NCI-H748 treated with DMSO at 0.1 percent for 48 hours (cell line): ENCODE data around the gene KIAA0319L.

Experiments used
- DNase-seq: peaks from one replicate; lab custom pipeline; 2025; lab: John Stamatoyannopoulos, UW

The KIAA0319L gene

GRCh38 chr1:35536556-35537162 is 20.5 kb downstream of the KIAA0319L start:
- no peak for DNase-seq

- no peak for DNase-seq
These were observed 22.0 kb downstream of the KIAA0319L start for GRCh38 chr1:35535243-35535642.

GRCh38 chr1:35533586-35533985 is 23.6 kb downstream of the KIAA0319L start:
- no peak for DNase-seq

- DNase-seq = no peak
These were observed 24.5 kb downstream of the KIAA0319L start for GRCh38 chr1:35532497-35533223.

- no peak for DNase-seq
These were observed 25.8 kb downstream of the KIAA0319L start for GRCh38 chr1:35531368-35531767.

GRCh38 chr1:35530946-35531345 is 26.3 kb downstream of the KIAA0319L start:
- DNase-seq = no peak

GRCh38 chr1:35530168-35530567 is 27.0 kb downstream of the KIAA0319L start:
- no peak for DNase-seq

GRCh38 chr1:35524106-35524505 is 33.1 kb downstream of the KIAA0319L start:
- DNase-seq = no peak

GRCh38 chr1:35519432-35519831 is 37.8 kb downstream of the KIAA0319L start:
- no peak for DNase-seq

- no peak for DNase-seq
These were observed 39.0 kb downstream of the KIAA0319L start for GRCh38 chr1:35518183-35518582.

GRCh38 chr1:35511305-35511704 is 45.9 kb downstream of the KIAA0319L start:
- no peak for DNase-seq

- DNase-seq = no peak
These were observed 47.6 kb downstream of the KIAA0319L start for GRCh38 chr1:35509558-35509957.

GRCh38 chr1:35507947-35508346 is 49.3 kb downstream of the KIAA0319L start:
- DNase-seq = no peak

- DNase-seq = no peak
These were observed 50.0 kb downstream of the KIAA0319L start for GRCh38 chr1:35506960-35507912.

- DNase-seq = no peak
These were observed 51.0 kb downstream of the KIAA0319L start for GRCh38 chr1:35505911-35506798.

- DNase-seq = no peak
These were observed 55.0 kb downstream of the KIAA0319L start for GRCh38 chr1:35502242-35502641.

GRCh38 chr1:35500439-35500838 is 56.8 kb downstream of the KIAA0319L start:
- no peak for DNase-seq

GRCh38 chr1:35499652-35500176 is 57.5 kb downstream of the KIAA0319L start:
- no peak for DNase-seq

- DNase-seq = no peak
These were observed 58.0 kb downstream of the KIAA0319L start for GRCh38 chr1:35499231-35499630.

GRCh38 chr1:35497571-35497970 is 59.6 kb downstream of the KIAA0319L start:
- no peak for DNase-seq

- no peak for DNase-seq
These were observed 67.0 kb downstream of the KIAA0319L start for GRCh38 chr1:35490250-35490649.
